Esophagus squamous epithelium (tissue), 4 donors: ENCODE results near the gene CAPN5.

ENCODE experiments used
- CTCF ChIP-seq, 6 experiments: fragments of 450-650 bp in 4 of 6; fragments of 200-600 bp in 2 of 6; sonication (generic) in 2 of 6; IDR thresholded peaks; one replicate each; pipeline ENCODE4 v1.5.1; 2016 to 2019; ENCODE audit warnings: antibody characterized with exemption in 6 of 6, mild to moderate bottlenecking in 4 of 6, moderate library complexity in 4 of 6
- POLR2A ChIP-seq, 4 donors: fragments of 450-650 bp; IDR thresholded peaks; one replicate each; pipeline ENCODE4 v1.6.1; 2017; ENCODE audit warnings: antibody characterized with exemption in 4 of 4, mild to moderate bottlenecking in 4 of 4, moderate library complexity in 3 of 4

DNA sequence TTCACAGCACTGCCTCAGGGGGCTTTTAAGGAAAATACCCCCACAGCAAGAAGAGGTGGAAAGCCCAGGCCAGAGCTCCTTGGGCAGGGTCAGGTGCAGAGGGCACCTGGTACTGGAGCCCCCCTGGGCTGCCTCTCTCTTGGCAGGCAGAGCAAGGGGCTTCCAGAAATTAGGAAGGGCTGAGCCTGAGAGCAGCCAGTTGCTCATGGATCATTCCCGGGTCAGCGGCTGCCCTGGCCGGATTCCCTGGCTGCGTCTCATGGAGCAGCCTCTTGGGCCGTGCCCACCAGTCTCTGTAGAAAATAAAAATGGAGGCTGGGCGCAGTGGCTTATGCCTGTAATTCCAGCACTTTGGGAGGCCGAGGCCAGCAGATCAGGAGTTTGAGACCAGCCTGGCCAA lies 25.6 kb downstream of the CAPN5 start:
- TF ChIP-seq CTCF (IDR thresholded peaks at IDR 0.05) (no peak), POLR2A (IDR thresholded peaks at IDR 0.05) (no peak)
